ENCODE measurements around the gene SV2C.

The SV2C gene

DNA sequence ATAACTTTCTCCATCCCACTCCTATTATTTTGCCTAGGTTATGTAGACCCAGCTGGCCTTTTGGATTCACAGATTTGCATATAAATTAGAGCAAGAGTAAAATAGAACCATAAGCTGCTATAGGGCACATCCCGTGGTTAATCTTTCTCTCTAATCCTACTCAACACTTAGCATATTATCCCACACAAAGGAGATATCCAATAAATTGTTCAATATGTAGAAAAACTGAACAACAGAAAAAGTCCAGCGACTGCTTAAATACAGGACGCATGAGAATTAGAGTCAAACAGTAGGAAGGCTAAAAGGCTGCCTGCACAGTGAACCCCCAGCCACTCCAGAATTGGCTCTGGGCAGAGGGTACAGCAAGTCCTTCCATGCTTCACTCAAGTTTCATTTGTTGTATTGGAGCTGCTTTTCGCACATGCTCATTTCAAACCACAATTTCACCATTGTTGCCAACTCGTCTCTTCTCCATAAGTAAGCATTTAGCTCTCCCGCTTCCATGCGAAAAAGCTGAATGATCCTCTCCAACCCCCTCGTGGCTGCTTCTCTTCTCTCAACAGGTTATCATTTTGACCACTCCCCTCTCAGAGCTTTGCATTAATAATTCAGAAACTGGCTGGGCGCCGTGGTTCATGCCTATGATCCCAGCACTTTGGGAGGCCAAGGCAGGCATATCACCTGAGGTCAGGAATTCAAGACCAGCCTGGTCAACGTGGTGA, 305.8 kb downstream of the SV2C start:
- DNase-seq: no peak

DNA sequence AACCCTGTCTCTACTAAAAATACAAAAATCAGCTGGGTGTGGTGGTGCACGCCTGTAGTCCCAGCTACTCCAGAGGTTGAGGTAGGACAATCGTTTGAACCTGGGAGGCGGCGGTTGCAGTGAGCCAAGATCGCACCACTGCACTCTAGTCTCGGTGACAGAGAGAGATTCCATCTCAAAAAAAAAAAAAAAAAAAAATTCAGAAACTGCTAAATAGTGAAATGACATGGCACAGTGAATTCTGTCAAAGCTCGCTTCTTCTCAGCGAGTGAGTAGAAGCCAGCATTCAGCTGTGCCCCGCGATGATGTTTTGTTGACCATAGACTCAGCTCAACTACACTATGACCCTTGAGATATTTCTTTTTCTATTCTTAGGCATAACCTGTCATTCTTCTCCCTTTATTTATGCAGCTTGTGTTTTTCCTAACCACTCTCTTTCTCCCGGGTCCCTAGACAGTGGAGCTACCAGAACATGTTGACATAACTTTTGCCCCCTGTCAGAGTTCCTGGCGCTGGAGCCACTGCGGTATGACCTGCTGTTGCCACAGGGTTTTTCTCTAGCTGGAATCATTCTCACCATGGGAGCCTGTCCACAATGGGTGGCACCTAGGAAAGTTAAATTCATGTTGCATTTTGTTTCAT, 306.5 kb downstream of the SV2C start:
- no peak for DNase-seq

DNA sequence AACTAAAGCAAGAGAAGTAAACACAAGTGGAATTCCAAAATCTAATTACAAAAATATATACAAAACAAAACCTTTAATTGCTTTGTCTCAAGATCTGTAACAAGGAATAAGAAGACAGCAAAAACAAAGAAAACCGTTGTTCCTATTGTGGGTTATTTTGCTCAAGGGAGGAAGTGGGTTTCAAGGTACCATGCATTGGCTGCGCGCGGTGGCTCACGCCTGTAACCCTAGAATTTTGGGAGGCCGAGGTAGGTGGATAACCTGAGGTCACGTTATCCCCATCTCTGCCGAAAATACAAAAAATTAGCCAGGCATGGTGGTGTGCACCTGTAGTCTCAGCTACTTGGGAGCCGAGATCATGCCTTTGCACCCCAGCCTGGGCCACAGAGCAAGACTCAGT, 307.8 kb downstream of the SV2C start:
- DNase-seq: no peak

DNA sequence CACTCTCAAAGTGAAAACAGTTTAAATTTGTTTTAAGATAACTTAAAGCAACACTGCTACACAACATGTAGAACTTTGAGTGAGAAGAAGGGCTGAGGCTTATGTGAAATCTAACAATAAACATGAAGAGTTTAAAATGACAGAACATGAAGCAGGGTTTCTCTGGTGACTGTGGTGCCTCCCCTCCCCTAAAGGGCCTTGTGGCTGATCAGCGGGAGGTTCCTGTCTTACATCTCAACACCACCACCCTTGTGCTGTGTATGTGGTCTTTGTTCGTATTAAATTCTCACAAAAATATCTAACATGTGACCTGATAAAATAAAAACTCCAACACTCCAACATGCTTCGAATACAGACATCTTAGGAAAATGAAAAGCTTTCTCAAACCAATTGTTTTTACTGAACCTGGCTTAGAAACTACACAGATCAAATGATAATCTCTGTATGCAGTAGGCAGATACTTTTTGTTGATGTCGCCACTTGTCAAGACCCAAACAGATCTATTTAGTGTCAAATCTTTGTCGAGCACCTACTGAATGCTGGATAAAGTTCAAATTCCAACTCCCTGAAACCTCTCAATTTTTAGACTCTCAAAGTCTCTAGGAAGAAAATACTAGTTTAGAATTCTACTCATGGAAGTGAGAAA, 310.0 kb downstream of the SV2C start:
- DNase-seq: no peak

DNA sequence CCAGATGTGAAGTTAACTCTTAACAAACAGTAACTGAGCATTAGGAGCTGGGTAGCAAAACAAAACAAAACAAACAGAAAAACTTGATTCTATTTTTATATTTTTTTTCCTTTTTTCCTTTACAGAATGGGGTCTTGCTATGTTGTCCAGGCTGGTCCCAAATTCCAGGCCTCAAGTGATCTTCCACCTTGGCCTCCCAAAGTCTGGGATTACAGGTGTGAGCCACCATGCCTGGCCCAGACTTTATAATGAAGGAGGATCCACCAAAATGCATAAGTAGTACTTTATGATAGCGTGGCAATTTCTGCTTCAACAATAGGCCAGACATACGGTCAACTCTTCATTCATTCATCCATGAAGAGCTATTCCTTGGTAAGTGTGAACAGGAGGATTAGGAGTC, 314.0 kb downstream of the SV2C start:
- no peak for DNase-seq

DNA sequence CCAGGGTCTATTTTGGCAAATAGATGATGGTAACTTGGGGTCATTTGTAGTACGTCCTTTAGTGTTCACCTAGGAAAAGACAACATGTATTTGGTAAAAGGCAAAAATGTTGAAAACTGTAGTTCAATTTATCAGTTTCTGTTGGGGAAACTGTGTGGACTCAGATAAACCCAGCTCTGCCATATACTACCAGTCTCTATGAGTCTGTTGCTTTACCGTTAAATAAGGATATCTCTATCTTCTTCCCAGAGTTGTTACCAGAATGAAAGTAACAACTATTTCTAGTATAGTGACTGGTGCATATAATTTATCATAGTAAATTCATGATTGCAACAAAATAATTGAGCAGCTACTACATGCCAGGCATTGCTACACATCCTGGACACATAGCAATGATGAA, 316.1 kb downstream of the SV2C start:
- DNase-seq: no peak

DNA sequence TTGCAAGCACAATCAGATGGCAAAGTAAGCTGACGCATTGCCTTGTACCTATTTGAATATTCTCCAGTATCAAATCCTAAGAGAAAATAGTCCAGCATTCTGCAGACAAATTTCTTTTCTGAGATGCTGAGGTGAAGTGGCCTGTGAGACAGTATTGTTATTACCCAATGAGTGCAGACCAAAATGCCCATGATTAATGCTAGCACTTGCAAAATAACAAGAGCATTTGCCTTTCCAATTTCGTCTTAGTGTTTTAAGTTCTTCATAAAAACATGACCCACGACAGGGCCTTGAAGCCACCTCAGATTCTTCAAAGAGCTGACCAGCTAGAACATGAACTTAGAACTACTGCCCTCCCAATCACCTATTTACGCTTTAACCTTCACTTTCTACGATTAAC, 317.3 kb downstream of the SV2C start:
- no peak for DNase-seq

DNA sequence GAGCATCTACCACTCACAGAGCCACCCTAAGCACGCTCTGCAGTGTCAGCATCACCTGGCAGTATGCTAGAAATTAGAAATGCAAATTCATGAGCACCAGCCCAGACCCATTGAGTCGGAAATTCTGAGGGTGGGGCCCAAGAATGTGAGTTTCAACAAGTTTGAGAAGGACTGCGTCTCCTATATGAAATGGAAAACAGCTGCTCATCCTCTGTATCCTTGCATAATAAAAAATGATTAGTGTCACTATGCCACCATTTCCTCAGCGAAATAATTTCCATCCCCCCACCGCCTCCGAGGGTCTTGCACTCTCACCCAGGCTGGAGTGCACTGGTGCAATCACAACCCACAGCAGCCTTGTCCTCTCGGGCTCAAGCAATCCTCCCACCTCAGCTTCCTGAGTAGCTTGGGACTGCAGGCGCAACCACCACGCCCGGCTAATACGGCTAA, 318.6 kb downstream of the SV2C start:
- no peak for DNase-seq

DNA sequence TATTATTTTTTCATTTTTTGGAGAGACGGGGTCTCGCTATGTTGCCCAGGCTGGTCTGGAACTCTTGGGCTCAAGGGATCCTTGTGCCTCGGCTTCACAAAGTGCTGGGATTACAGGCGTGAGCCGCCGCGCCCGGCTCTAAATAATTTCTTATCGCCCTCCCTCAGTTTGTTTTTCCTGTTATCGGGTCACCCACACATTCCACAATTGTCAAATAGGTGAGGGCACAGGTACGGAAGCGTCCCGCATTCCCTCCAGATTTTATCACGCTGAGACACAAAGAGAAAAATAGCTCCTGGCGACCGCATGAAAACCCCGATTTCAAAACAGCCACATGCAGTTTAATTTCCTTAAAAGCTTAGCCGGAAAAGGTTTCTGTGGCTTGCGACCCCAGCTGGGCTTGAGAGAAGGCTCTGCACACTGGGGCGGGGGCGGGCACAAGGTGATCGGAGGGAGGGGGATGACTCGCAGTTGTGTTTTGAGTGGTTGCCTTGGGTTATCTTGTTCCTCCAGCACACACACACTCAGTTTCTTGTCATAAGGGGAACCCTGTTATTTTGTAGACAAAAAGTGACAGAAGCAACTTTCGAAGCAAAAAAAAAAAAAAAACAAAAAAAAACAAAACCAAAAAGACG, 319.2 kb downstream of the SV2C start:
- no peak for DNase-seq

DNA sequence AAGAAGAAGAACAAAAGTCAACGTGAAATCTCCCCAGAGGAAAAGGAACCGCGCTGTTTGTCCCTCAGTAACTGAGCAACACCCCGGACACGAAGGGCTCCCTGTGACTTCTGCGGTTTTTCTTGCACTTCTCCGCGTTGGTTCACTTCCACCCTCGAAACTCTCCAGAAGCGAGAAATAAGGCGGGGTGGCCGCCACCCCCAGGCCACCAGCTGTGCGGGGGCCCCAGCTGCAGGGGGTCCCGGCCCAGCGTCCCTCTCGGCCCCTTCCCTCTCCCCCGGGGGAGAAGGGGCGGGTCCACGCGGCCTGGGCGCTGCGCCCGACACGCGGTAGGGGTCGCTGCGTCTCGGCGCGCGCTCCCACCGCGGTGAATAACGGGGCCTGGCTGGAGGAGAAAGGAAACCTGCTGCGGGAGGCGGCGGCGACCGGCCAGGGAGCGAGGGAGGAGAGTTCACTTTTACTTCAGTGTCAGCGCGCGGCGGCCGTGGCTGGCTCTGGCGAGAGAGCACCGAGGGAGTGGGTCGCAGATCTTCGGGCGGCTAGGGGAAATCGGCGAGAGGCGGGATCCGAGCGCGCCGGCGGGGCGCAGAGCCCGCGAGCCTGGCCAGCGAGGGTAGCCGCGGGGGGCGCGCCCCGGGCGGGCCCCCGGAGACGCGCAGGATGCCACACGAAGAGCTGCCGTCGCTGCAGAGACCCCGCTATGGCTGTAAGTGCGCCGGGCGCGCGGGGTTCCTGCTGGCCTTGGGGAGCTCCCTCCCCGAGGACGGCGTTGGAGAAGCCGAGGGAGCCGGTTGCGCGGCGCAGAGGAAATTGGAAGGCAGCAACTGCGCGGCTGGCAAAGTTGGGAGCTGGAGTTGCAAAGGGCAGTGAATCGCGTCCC, 319.9 kb downstream of the SV2C start, which contains the start of gene IQGAP2:
Gene IQGAP2, plus strand, starts transcription at position 400 of the 880 bp plus-strand sequence. Its CDS starts 261 bp downstream, at position 661.
- no peak for DNase-seq

Data from NCI-H1436 (cell line).